IPS-11a (cell line): ENCODE results near the gene LRRC26.

Source experiments
- H3K4me3 ChIP-seq: one replicate; pipeline ENCODE4 v1.5.1; 2013; ENCODE audit warnings: low read depth, low read length, control low read depth

The LRRC26 gene

DNA sequence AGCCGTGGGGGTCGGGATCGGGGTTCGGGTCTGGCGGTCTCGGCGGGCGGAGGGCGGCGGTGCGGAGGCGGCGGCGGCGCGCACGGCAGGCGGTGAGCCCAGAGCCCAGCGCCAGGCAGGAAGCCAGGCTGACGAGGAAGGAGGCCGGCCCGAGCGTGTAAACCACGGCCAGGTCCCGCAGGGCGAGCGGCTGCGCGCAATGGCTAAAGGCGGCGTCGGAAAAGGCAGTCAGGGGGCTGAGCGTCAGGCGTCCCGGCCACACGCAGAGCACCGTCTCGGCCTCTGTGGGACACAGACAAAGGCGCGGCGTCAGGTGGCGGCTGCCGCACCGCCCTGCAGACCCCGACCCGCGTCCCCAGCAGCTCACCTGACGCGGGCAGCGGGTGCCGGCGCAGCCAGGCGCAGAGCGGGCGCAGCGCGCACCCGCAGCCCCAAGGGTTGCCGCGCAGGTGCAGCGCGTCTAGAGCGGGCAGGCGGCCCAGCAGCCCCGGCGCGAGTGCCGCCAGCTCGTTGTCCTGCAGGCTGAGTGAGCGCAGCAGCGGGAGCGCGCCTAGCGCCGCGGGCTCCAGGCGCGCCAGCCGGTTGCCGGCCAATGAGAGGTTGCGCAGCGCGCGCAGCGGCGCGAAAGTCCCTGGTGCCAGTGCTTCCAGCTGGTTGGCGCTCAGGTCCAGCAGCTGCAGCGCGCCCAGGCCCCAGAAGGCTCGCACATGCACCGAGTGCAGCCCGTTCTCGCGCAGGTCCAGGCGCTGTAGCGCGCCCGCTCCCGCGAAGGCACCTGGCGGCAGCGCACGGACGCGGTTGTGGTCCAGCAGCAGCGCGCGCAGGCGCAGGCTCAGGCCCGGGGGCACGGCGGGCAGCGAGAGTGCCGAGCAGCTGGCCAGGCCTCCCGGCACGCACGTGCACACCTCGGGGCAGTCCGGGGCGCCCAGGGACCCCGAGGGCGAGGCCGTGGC lies 671 bp downstream of the LRRC26 start:
- H3K4me3 ChIP-seq, result peak overlapping the region; percentile 39

DNA sequence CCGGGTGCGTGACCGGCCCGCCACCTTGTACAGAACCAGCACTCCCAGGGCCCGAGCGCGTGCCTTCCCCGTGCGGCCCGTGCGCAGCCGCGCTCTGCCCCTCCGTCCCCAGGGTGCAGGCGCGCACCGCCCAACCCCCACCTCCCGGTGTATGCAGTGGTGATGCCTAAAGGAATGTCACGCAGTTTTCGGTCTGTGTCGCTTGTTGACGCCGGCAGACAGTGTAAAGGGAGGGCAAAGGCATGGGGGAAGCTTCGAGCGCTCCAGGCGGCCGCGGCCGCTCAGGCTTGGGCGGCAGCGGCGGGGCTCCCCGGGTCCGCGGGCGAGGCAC lies 1.3 kb downstream of the LRRC26 start:
- peak overlapping the region; percentile 39 for H3K4me3 ChIP-seq

DNA sequence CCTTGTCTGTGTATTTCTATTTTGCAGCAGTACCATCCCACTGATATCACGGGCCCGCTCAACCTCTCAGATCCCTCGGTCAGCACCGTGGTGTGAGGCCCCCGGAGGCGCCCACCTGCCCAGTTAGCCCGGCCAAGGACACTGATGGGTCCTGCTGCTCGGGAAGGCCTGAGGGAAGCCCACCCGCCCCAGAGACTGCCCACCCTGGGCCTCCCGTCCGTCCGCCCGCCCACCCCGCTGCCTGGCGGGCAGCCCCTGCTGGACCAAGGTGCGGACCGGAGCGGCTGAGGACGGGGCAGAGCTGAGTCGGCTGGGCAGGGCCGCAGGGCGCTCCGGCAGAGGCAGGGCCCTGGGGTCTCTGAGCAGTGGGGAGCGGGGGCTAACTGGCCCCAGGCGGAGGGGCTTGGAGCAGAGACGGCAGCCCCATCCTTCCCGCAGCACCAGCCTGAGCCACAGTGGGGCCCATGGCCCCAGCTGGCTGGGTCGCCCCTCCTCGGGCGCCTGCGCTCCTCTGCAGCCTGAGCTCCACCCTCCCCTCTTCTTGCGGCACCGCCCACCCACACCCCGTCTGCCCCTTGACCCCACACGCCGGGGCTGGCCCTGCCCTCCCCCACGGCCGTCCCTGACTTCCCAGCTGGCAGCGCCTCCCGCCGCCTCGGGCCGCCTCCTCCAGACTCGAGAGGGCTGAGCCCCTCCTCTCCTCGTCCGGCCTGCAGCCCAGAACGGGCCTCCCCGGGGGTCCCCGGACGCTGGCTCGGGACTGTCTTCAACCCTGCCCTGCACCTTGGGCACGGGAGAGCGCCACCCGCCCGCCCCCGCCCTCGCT lies 1.9 kb downstream of the LRRC26 start:
- no peak overlapping the region for H3K4me3 ChIP-seq

DNA sequence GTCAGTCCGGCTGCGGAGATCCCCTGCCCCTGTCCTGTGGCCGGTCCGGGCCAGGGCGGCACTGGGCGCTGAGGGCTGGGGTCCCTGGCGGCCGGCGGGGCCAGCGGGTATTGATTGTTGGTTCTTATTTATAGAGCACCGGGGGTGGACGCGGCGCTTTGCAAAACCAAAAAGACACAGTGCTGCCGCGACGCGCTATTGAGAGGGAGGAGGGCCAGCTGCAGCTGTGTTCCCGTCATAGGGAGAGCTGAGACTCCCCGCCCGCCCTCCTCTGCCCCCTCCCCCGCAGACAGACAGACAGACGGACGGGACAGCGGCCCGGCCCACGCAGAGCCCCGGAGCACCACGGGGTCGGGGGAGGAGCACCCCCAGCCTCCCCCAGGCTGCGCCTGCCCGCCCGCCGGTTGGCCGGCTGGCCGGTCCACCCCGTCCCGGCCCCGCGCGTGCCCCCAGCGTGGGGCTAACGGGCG lies 2.5 kb downstream of the LRRC26 start:
- H3K4me3 ChIP-seq, result no peak overlapping the region

DNA sequence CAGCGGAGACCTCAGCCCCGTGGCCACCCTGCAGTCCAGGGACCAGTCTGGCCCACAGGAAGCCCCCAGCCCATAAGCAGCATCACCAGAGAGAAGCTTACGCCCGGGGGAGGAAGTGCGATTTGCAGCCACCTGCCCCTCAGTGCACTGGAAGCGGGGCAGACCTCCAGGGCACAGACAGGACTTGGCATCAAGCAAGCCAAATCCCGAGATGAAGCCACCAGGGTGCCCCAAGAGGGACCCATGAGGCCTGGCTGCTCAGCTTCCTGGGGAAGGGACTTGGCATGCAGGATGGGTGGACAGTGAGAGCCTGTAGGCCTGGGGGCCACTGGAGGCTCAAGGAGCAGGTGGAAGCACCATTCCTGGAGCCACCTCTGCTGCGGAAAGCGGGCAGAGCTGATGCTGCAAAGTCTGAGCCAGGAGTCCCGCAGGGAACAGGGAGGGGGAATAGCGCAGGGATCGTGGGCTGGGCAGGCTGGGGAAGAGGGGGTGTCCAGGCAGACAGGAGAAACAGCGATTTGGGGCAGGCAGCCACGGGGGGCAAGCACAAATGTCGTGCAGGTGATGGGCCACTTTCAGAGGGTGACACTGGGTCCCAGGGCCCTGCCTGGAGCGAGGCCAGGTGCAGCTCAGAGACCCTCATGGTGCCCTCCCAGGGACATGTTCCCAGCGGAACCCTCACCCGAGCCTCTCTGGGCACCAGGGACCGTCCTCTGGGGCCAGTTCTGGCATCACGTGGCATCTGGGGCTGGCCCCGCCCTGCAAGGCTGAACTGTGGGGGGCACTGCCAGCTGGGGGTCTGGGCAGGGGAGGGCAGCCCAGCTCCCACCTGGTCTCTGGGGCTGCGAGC lies 3.2 kb downstream of the LRRC26 start:
- no peak overlapping the region for H3K4me3 ChIP-seq

DNA sequence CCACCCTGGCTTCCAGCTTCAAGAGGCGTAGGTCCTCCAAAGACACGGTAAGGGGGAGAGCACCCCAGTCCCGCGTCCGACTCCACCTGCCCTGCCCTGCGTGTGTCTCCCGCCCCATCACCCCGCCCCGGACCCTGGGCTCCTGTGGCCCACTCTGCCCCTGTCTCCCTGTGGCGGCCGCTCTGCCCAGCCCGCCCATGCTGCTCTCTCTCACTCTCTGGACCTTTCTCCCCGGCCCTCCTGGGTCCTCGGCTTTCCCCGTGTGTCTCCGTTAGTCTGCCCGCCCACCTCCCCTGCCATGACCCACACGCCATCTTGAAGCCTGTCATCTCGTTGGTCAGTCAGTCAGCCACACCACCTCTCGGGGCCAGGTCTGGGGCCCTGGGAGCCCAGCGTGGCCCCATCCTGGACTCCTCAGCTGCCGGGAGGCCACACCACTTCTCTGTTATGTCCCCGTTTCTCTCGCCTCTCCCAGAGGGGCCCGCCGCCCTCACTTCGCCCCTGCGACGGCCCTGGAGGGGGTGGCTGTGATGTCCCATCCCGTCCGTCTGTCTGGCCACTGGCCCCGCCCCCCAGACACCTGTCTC lies 4.5 kb downstream of the LRRC26 start:
- no peak overlapping the region for H3K4me3 ChIP-seq

DNA sequence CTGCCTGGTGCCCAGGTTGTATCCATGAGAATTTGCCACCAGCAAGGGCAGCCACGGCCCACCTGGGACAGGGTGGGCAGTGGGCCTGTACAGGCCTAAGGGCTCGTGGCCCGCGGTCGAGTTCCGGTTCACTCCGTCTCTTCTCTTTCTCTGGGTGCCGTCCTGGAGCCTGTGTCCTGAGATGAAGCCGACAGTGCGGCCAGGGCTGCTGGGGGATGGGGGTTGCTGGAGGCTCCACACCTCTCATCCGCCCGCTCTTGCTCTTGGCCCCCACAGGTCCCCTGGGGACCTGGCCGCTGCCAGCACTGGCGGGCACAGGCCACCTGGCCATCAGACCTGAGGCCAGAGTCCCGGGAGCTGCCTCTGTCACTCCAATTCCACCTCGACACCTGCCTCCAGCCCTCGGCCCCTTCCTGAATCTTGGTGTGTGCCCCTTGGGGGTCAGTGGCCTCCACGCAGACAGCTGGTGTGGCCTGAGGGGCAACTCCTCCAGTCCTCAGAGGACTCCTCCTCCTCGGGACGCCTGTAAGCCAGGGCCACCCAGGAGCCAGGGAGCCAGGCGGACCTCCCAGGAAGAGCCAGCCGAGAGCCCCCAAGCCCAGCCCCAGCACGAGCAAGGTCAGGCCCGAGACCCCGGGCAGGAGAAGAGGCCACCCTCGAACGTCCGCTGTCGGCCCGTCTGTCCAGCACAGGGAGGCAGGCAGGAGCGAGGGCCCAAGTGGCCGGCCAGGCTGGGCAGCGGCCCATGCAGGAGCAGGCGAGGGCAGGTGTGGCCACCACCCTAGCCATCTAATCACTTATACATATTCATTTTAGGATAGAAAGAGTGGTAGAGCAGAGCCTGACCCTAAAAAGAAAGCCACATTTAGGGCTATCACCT lies 5.2 kb downstream of the LRRC26 start:
- no peak overlapping the region for H3K4me3 ChIP-seq

DNA sequence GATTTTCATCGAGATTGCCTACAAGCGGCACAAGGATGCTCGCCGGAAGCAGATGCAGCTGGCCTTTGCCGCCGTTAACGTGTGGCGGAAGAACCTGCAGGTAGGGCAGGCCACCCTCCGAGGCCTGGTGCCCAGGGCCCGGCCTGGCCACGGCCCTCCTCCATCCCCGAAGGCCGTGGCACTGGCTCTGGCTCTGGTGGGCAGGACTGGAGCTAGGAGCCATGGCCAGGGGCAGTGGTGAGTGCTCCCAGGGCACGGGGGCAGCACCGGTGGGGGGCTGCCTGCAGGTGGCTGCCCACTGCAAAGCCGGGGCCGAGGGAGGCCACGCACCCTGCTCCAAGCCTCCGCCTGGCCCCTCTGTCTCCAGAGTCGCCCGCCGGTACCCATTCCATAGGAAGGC lies 6.0 kb downstream of the LRRC26 start:
- H3K4me3 ChIP-seq, result no peak overlapping the region

DNA sequence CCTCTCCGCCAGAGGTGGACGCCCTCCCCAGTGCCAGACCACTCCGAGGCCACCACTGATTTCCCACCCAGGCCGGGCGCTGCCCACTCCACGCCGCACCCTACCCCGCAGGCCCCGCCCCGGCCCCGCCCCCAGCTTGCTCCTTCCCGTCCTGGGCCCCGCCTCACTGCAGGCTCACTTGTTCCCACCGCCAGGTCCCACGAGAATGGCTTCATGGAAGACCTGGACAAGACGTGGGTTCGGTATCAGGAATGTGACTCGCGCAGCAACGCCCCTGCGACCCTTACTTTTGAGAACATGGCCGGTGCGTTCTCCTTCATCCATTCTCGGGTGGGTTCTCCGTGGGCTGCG lies 6.5 kb downstream of the LRRC26 start:
- peak overlapping the region; percentile 4 for H3K4me3 ChIP-seq

DNA sequence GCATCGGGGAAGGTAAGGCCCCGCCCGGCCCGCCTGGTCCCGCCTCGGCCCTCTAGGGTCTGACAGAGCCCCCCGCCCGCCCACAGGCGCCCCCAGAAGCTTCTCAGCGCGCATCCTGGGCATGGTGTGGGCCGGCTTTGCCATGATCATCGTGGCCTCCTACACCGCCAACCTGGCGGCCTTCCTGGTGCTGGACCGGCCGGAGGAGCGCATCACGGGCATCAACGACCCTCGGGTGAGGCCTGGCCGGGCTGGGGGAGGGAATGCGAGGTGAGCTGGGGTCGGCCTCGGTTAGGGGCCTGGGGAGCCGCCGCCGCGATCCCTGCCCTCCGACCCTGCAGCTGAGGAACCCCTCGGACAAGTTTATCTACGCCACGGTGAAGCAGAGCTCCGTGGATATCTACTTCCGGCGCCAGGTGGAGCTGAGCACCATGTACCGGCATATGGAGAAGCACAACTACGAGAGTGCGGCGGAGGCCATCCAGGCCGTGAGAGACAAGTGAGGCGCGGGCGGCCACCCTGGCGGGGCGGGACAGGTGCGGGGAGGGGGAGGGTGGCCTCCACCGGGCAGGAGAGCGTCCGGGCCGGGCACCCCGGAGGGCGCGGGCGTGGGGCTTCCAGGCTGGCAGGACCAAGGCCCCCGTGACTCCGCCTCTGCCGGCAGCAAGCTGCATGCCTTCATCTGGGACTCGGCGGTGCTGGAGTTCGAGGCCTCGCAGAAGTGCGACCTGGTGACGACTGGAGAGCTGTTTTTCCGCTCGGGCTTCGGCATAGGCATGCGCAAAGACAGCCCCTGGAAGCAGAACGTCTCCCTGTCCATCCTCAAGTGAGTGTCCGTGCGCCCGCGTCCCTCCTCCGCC lies 7.1 kb downstream of the LRRC26 start:
- peak overlapping the region; percentile 4 for H3K4me3 ChIP-seq

DNA sequence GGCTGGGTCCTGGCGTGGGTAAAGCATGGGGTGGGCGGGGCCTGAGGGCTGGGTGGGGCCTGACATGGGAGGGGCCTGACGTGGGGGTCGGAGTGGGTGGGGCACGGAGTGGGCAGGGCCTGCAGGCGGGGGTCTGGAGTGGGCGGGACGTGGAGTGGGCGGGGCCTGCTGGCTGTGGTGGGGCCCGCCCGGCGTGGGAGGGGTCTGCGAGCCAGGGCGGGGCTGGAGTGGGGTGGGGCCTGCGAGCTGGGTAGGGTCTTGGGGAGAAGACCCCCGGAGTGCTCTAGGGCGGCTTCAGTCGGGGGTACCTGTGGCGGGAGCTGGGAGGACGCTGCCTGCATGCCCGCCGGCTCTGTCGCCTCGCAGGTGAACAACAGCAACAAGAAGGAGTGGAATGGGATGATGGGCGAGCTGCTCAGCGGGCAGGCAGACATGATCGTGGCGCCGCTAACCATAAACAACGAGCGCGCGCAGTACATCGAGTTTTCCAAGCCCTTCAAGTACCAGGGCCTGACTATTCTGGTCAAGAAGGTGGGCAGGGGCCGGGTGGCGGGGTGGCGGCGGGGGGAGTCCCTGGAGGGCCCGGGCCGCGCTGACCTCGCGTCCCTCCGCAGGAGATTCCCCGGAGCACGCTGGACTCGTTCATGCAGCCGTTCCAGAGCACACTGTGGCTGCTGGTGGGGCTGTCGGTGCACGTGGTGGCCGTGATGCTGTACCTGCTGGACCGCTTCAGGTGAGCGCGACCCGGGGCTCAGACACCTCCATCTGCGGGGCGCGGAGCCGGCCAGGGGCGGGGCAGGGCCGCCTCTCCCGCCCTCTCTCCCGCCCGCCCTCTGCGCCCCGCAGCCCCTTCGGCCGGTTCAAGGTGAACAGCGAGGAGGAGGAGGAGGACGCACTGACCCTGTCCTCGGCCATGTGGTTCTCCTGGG lies 8.0 kb downstream of the LRRC26 start:
- H3K4me3 ChIP-seq, result no peak overlapping the region

DNA sequence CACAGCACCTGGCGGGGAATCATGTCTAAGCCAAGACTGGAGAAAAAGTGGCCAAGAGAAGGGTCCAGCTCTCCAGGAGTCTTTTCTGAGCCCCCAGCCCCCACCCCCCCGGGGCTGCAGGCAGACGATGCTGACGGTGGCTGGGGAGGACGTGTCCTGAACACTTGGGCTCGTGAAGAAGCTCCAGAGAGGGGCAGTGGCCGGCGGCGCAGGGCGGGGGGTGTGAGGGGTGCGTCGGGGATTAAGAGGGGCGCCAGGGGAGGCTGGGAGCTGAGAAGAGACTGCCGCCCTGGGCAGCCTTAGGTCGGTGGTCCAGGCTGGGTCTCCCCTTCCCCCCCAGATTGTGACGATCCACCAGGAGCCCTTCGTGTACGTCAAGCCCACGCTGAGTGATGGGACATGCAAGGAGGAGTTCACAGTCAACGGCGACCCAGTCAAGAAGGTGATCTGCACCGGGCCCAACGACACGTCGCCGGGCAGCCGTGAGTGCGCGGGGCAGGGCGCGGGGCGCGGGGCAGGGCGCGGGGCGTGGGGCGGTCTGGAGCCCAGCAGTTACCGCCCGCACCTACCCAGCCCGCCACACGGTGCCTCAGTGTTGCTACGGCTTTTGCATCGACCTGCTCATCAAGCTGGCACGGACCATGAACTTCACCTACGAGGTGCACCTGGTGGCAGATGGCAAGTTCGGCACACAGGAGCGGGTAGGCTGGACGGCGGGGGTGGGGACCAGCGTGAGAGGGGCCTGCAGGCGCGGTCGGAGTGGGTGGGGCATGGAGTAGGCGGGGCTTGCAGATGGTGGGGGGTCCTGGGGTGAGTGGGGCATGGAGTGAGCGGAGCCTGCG lies 8.9 kb downstream of the LRRC26 start:
- no peak overlapping the region for H3K4me3 ChIP-seq

DNA sequence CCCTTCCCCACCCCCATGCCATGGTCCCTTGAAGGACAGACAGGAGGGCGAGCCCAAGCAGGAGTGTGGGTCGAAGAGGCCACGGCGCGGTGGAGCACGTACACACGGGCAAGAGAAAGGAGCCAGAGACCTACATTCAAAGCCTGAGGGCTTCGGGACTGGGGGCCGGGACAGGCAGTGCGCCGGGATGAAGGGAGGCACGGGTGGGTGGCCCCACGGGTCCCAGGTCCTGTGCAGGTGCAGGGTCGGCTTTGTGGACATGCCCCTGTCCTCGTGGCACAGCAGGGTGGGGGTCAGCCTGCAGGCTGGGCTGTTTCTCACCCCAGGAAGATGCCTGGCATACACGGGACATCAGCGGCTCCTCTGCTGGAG lies 9.8 kb downstream of the LRRC26 start:
- no peak overlapping the region for H3K4me3 ChIP-seq

DNA sequence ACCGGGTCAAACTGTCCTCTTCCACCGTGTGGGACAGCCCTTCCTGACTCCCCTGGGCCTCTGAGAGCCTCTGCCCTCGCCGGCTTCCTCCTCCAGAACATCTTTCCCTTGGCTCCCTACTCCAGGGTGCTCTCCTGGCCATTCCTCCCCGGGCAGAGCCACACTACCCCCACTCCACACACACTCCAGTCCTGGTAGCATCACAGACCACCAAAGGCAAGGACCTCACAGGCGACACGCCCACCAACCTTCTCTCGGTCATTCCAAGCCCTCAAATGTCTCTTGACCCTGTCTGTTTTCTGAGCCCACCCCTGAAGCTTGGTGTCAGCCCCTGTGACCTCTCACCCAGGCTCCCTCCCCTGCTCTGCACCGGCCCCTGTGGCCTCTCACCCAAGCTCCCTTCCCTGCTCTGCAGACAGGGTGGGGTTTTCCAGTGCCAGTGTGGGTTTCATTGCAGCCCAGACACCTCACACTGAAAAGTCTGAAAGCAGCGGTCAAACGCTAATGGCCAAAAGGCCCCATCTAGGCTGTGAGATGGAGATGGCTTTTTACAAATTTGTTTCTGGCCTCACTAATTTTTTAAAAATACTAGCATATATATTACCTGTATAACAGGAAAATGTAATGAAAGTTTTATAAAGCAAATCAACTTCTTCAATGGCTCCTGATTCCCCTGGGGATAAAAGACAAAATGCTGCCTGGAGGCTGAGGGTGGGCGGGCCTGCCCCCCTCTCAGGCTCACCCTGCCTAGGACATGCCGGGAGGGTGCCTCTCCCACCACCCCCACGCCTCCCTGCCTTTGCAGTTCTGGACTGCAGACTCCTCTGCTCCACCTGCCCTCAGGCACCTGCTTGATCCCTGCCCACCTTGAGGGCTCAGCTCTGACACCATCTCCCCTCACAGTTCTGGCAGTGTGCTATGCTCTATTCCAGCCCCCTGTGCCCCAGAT lies 10.5 kb downstream of the LRRC26 start:
- no peak overlapping the region for H3K4me3 ChIP-seq

DNA sequence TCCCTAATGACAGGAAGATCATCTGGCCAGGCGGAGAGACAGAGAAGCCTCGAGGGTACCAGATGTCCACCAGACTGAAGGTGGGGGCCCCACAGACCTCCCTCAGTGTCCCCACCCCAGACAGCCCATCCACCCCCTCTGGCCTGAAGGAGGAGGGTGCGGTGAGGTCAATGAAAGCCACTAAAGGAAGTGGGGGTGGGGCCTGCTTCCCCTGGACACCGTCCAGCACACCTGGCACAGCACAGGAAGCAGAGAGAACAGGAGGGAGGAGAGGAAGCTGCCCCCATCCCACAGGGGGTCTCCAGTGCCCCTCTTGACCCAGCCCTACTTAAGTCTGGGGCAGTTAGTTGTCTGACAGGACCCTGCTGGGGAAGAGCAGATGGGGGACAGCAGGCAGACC lies 11.2 kb downstream of the LRRC26 start:
- no peak overlapping the region for H3K4me3 ChIP-seq
